ENCODE data around the gene ALG9. TPM values are rescaled to one million over a fixed set of nuclear protein-coding genes. Genes with fewer than 3 reads are reported as not detected.
"Not testable (repeated sequence)": the region's sequence is repeated elsewhere in the genome, so short reads cannot be mapped to it uniquely, and the experiment has no call there.

ALG9 gene
- total and polyA plus RNA-seq, 2 donors (not counting 1 experiment from before 2014, with no cell fraction given) = 30.9 to 43.8 TPM

DNA sequence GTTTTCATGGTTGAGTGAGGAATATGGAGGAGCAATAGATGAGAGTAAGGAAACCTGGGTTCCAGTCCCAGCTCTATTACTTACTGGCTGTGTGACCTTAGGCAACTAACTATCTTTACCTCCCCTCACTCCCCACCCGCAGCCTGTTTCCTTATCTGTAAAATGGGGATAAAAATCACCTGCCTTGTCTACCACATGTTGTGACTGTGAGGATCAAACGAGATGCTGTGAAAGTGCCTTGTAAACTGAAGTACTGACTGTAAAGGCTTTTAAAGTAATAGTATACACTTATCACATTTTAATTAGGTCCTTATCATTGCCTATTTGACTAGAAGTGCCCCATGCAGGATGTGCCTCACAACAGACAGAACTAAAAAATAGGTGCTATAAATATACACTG, 86.3 kb downstream of the ALG9 start:
- no peak for DNase-seq (ENCODE audit: low read depth in 2 of 2)
- H3K27ac ChIP-seq (ENCODE audit: insufficient read depth, low read length) = no peak overlapping the region
- no peaks in the 10 kb centered on the region for H3K79me2 ChIP-seq (ENCODE audit: control insufficient read depth, insufficient read depth, low read length)
- no peak overlapping the region for H3K9ac ChIP-seq (ENCODE audit: insufficient read depth, low read length)
- H3K4me1 ChIP-seq (ENCODE audit: control insufficient read depth, extremely low read depth, insufficient read depth, low read length) = no peaks in the 10 kb centered on the region
- no peaks in the 10 kb centered on the region for H3K9me3 ChIP-seq (ENCODE audit: control insufficient read depth, insufficient read depth, low read depth, low read length)
- no peaks in the 10 kb centered on the region for H3K36me3 ChIP-seq (ENCODE audit: control insufficient read depth, insufficient read depth, low read length)
- no peak overlapping the region for H3K4me2 ChIP-seq (ENCODE audit: extremely low read depth, insufficient read depth, low read length)
- H4K20me1 ChIP-seq (ENCODE audit: control insufficient read depth, extremely low read depth, insufficient read depth, low read length) = no peaks in the 10 kb centered on the region
- H3K4me3 ChIP-seq (replicated peaks in 1 of 4; ENCODE audit: control extremely low read depth in 1 of 4, insufficient read depth in 1 of 4, low read depth in 3 of 4, low read length in 4 of 4) = no peak overlapping the region
- H3K27me3 ChIP-seq (ENCODE audit: control insufficient read depth, insufficient read depth, low read length) = no peaks in the 10 kb centered on the region
- no peak for TF ChIP-seq EZH2 (IDR thresholded peaks at IDR 0.05; ENCODE audit: low read length, missing control alignments)
- TF ChIP-seq, protein P1, sequence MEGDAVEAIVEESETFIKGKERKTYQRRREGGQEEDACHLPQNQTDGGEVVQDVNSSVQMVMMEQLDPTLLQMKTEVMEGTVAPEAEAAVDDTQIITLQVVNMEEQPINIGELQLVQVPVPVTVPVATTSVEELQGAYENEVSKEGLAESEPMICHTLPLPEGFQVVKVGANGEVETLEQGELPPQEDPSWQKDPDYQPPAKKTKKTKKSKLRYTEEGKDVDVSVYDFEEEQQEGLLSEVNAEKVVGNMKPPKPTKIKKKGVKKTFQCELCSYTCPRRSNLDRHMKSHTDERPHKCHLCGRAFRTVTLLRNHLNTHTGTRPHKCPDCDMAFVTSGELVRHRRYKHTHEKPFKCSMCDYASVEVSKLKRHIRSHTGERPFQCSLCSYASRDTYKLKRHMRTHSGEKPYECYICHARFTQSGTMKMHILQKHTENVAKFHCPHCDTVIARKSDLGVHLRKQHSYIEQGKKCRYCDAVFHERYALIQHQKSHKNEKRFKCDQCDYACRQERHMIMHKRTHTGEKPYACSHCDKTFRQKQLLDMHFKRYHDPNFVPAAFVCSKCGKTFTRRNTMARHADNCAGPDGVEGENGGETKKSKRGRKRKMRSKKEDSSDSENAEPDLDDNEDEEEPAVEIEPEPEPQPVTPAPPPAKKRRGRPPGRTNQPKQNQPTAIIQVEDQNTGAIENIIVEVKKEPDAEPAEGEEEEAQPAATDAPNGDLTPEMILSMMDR (conservative IDR thresholded peaks at IDR 0.05 in 1 of 2, IDR thresholded peaks at IDR 0.05 in 1 of 2; ENCODE audit: low read depth in 1 of 2, low read length in 2 of 2) = no peak
- H2AFZ ChIP-seq (ENCODE audit: low read length) = no peak overlapping the region

DNA sequence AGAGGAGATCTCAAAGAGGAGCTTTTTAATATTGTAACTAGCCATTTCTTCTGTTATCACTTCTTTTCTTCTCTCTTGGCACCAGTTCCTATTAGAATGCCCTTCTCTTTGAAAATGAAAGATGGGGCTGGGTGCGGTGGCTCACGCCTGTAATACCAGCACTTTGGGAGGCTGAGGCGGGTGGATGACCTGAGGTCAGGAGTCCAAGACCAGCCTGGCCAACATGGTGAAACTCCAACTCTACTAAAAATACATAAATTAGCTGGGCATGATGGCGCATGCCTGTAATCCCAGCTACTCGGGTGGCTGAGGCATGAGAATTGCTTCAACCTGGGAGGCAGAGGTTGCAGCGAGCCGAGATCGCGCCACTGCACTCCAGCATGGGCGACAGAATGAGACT, 87.1 kb downstream of the ALG9 start:
- not testable (repeated sequence) for DNase-seq (ENCODE audit: low read depth in 2 of 2); H3K36me3 ChIP-seq (ENCODE audit: control insufficient read depth, insufficient read depth, low read length); H2AFZ ChIP-seq (ENCODE audit: low read length); H3K79me2 ChIP-seq (ENCODE audit: control insufficient read depth, insufficient read depth, low read length); H3K9me3 ChIP-seq (ENCODE audit: control insufficient read depth, insufficient read depth, low read depth, low read length); H3K9ac ChIP-seq (ENCODE audit: insufficient read depth, low read length); H3K27ac ChIP-seq (ENCODE audit: insufficient read depth, low read length); H4K20me1 ChIP-seq (ENCODE audit: control insufficient read depth, extremely low read depth, insufficient read depth, low read length); H3K4me3 ChIP-seq (replicated peaks in 1 of 4; ENCODE audit: control extremely low read depth in 1 of 4, insufficient read depth in 1 of 4, low read depth in 3 of 4, low read length in 4 of 4); H3K4me2 ChIP-seq (ENCODE audit: extremely low read depth, insufficient read depth, low read length); H3K27me3 ChIP-seq (ENCODE audit: control insufficient read depth, insufficient read depth, low read length); H3K4me1 ChIP-seq (ENCODE audit: control insufficient read depth, extremely low read depth, insufficient read depth, low read length)

DNA sequence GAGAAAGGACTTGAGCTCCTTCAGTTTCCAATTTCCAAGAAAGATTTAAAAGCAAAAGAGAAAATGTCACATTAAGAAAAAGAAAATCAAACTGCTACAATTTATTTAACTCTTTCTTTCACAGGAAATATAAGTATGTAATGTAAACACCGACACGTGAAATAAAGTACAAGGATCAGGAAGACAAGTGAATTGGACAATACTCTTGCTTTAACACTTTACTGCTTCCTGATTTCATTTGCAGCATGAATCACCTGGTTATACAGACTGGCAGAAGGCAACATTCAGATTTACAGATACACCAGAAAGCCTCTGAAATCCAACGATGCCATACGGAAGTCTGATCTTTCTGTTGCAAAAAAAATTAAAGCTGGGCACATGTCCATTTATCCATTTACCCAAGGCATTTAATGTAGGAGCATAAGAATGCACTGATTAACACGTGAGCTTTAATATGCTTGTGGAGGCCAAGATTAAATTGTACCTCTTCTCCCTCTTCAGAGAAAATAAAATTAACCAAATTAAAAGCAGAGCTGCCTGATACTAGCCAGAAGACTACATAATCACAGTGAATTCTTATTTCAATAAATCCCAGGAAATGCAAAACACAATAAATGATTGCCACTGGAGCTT, 89.2 kb downstream of the ALG9 start:
- no peaks in the 10 kb centered on the region for H3K4me1 ChIP-seq (ENCODE audit: control insufficient read depth, extremely low read depth, insufficient read depth, low read length)
- H3K27me3 ChIP-seq (ENCODE audit: control insufficient read depth, insufficient read depth, low read length) = no peaks in the 10 kb centered on the region
- H3K4me3 ChIP-seq (replicated peaks in 1 of 4; ENCODE audit: control extremely low read depth in 1 of 4, insufficient read depth in 1 of 4, low read depth in 3 of 4, low read length in 4 of 4) = no peak overlapping the region
- DNase-seq (ENCODE audit: low read depth in 2 of 2) = no peak
- TF ChIP-seq EZH2 (IDR thresholded peaks at IDR 0.05; ENCODE audit: low read length, missing control alignments) = no peak
- TF ChIP-seq, protein P1 (conservative IDR thresholded peaks at IDR 0.05 in 1 of 2, IDR thresholded peaks at IDR 0.05 in 1 of 2; ENCODE audit: low read depth in 1 of 2, low read length in 2 of 2) = no peak
- no peak overlapping the region for H3K4me2 ChIP-seq (ENCODE audit: extremely low read depth, insufficient read depth, low read length)
- no peak overlapping the region for H3K27ac ChIP-seq (ENCODE audit: insufficient read depth, low read length)
- no peak overlapping the region for H3K9ac ChIP-seq (ENCODE audit: insufficient read depth, low read length)
- H3K79me2 ChIP-seq (ENCODE audit: control insufficient read depth, insufficient read depth, low read length) = no peaks in the 10 kb centered on the region
- no peaks in the 10 kb centered on the region for H3K9me3 ChIP-seq (ENCODE audit: control insufficient read depth, insufficient read depth, low read depth, low read length)
- H2AFZ ChIP-seq (ENCODE audit: low read length) = no peak overlapping the region
- H4K20me1 ChIP-seq (ENCODE audit: control insufficient read depth, extremely low read depth, insufficient read depth, low read length) = no peaks in the 10 kb centered on the region
- no peaks in the 10 kb centered on the region for H3K36me3 ChIP-seq (ENCODE audit: control insufficient read depth, insufficient read depth, low read length)
